ENCODE results near the gene FOSL1. TPM values are rescaled to one million over a fixed set of nuclear protein-coding genes. Genes with fewer than 3 reads are reported as not detected.

Gene FOSL1
- total and polyA plus RNA-seq, 2 of the 13 experiments (the other 11 are each of a cell fraction or from before 2014, with no cell fraction given), result 4.0 to 4.1 TPM

DNA sequence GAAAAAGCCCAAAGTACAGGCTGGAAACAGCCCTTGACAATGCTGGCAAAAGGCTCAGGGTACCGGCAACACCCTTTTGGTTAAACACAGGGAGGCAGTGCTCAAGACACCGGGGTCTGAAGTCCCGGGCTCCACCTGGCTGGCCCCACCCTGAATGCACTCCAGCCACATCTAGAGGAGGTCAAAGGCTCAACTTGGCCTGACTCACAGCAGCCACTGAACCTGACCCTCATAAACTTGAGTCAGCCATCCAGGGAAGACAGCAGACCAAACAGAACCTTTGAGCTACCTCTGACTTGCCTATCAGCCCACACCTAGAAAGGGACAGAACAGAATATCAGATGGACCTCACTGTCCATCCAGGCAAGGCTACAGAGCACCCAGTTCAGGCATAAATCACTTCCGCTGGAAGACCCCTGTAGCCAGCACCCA lies 46.0 kb downstream of the FOSL1 start (continued):
- TF ChIP-seq ZBTB8A (CRISPR knock-in tag; IDR thresholded peaks at IDR 0.05; ENCODE audit: borderline replicate concordance, low read depth), result no peak
- TF ChIP-seq, protein P1, sequence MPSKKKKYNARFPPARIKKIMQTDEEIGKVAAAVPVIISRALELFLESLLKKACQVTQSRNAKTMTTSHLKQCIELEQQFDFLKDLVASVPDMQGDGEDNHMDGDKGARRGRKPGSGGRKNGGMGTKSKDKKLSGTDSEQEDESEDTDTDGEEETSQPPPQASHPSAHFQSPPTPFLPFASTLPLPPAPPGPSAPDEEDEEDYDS (CRISPR knock-in tag; IDR thresholded peaks at IDR 0.05), result no peak
- TF ChIP-seq ZNF7 (CRISPR knock-in tag; IDR thresholded peaks at IDR 0.05), result no peak
- TF ChIP-seq SNAI1 (CRISPR knock-in tag; IDR thresholded peaks at IDR 0.05; ENCODE audit: borderline replicate concordance), result no peak
- TF ChIP-seq TOPORS (CRISPR knock-in tag; IDR thresholded peaks at IDR 0.05), result no peak
- TF ChIP-seq ZMYM3 (CRISPR knock-in tag; IDR thresholded peaks at IDR 0.05), result no peak
- TF ChIP-seq REL (CRISPR knock-in tag; conservative IDR thresholded peaks at IDR 0.05), result no peak
- TF ChIP-seq ZSCAN22 (CRISPR knock-in tag; IDR thresholded peaks at IDR 0.05), result no peak
- peak; percentile 53 for TF ChIP-seq XRCC5 (optimal IDR thresholded peaks at IDR 0.05; ENCODE audit: low read length)
- TF ChIP-seq HOXA9 (CRISPR knock-in tag; IDR thresholded peaks at IDR 0.05; ENCODE audit: borderline replicate concordance), result no peak
- TF ChIP-seq KDM4B (CRISPR knock-in tag; IDR thresholded peaks at IDR 0.05), result no peak
- no peak for TF ChIP-seq ZNF780A (CRISPR knock-in tag; IDR thresholded peaks at IDR 0.05)
- TF ChIP-seq, protein P2, sequence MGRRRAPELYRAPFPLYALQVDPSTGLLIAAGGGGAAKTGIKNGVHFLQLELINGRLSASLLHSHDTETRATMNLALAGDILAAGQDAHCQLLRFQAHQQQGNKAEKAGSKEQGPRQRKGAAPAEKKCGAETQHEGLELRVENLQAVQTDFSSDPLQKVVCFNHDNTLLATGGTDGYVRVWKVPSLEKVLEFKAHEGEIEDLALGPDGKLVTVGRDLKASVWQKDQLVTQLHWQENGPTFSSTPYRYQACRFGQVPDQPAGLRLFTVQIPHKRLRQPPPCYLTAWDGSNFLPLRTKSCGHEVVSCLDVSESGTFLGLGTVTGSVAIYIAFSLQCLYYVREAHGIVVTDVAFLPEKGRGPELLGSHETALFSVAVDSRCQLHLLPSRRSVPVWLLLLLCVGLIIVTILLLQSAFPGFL (CRISPR knock-in tag; IDR thresholded peaks at IDR 0.05), result no peak
- no peak for TF ChIP-seq ZNF652 (CRISPR knock-in tag; IDR thresholded peaks at IDR 0.05; ENCODE audit: borderline replicate concordance, low read depth)
- no peak for TF ChIP-seq LCORL (IDR thresholded peaks at IDR 0.05)
- TF ChIP-seq LCORL (CRISPR knock-in tag; IDR thresholded peaks at IDR 0.05), result no peak
- TF ChIP-seq CREB1 (IDR thresholded peaks at IDR 0.05), result no peak
- no peak for TF ChIP-seq CREB1 (CRISPR knock-in tag; IDR thresholded peaks at IDR 0.05)
- TF ChIP-seq RBM39 (IDR thresholded peaks at IDR 0.05; ENCODE audit: low read depth, low read length, poor library complexity, severe bottlenecking), result no peak
- TF ChIP-seq ZNF773 (CRISPR knock-in tag; IDR thresholded peaks at IDR 0.05; ENCODE audit: borderline replicate concordance), result no peak
- TF ChIP-seq MAFK (conservative IDR thresholded peaks at IDR 0.05 in 1 of 2, IDR thresholded peaks at IDR 0.05 in 1 of 2; ENCODE audit: low read length in 2 of 2), result no peak
- TF ChIP-seq REXO4 (CRISPR knock-in tag; IDR thresholded peaks at IDR 0.05; ENCODE audit: borderline replicate concordance), result no peak
- TF ChIP-seq MAFG (CRISPR knock-in tag; IDR thresholded peaks at IDR 0.05), result no peak
- TF ChIP-seq ZNF441 (CRISPR knock-in tag; IDR thresholded peaks at IDR 0.05; ENCODE audit: borderline replicate concordance), result peak; percentile 35; the same call in 1 of the 2 replicates
- TF ChIP-seq, protein P3, sequence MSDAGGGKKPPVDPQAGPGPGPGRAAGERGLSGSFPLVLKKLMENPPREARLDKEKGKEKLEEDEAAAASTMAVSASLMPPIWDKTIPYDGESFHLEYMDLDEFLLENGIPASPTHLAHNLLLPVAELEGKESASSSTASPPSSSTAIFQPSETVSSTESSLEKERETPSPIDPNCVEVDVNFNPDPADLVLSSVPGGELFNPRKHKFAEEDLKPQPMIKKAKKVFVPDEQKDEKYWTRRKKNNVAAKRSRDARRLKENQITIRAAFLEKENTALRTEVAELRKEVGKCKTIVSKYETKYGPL (CRISPR knock-in tag; IDR thresholded peaks at IDR 0.05), result no peak
- TF ChIP-seq ZNF644 (CRISPR knock-in tag; IDR thresholded peaks at IDR 0.05; ENCODE audit: low read depth), result no peak
- no peak for TF ChIP-seq ZMAT3 (CRISPR knock-in tag; conservative IDR thresholded peaks at IDR 0.05)
- TF ChIP-seq ZNF572 (CRISPR knock-in tag; IDR thresholded peaks at IDR 0.05), result no peak
- no peak for TF ChIP-seq NONO (IDR thresholded peaks at IDR 0.05)
- 0 out of 2 replicates have a peak, but pooled peaks have one; percentile 47 for TF ChIP-seq NONO (CRISPR knock-in tag; conservative IDR thresholded peaks at IDR 0.05)
- peak; percentile 53; the same call in 1 of the 2 replicates for TF ChIP-seq HNF4G (IDR thresholded peaks at IDR 0.05; ENCODE audit: borderline replicate concordance, low read depth, low read length)
- no peak for TF ChIP-seq HNF4G (CRISPR knock-in tag; IDR thresholded peaks at IDR 0.05; ENCODE audit: borderline replicate concordance, low read depth)
- TF ChIP-seq ZNF605 (CRISPR knock-in tag; IDR thresholded peaks at IDR 0.05), result no peak
- TF ChIP-seq PHF5A (CRISPR knock-in tag; IDR thresholded peaks at IDR 0.05; ENCODE audit: low read depth, unreplicated experiment), result no peak
